CD4-positive, alpha-beta T cell (primary cell): Measurements from ENCODE around the gene CNPY3. TPM values are rescaled to one million over a fixed set of nuclear protein-coding genes. Genes with fewer than 3 reads are reported as not detected.
"Not testable (repeated sequence)": the region's sequence is repeated elsewhere in the genome, so short reads cannot be mapped to it uniquely, and the experiment has no call there.

Experiments
- ATAC-seq: fragments of 200-7000 bp; cut with Tn5 transposase; one replicate; pipeline ENCODE4 v1.10.0; 2022; ENCODE audit warnings: mild to moderate bottlenecking; ENCODE audit not compliant: poor library complexity
- CTCF ChIA-PET: fragments of 350-600 bp; sonication (Branson Sonifier 250); formaldehyde crosslinking; loops from one replicate; lab custom pipeline; 2021; ENCODE audit warnings: antibody characterized with exemption, inconsistent platforms; lab: Charles Lee
- POLR2A ChIA-PET: fragments of 350-600 bp; sonication (Branson Sonifier 250); formaldehyde crosslinking; loops from one replicate; lab custom pipeline; 2021; ENCODE audit warnings: antibody characterized with exemption, inconsistent platforms; lab: Charles Lee
- DNase-seq, 14 experiments: peaks; one replicate each; pipeline ENCODE4 v3.0.0-alpha.2; 2013 to 2020; ENCODE audit warnings: mixed read lengths in 2 of 14
- H3K27ac ChIP-seq, 2 donors: one replicate each; pipeline versions ENCODE4 v1.5.1 to v1.7.0; 2013; ENCODE audit warnings: low read length in 2 of 2, low read depth in 1 of 2, mild to moderate bottlenecking in 1 of 2
- H3K27me3 ChIP-seq, 2 experiments: 1 replicate in 1 of 2; 2 replicates in 1 of 2; pipeline versions ENCODE4 v1.6.1 to v1.7.0; 2013; ENCODE audit warnings: low read length in 2 of 2, control low read depth in 1 of 2, mild to moderate bottlenecking in 1 of 2, moderate library complexity in 1 of 2; ENCODE audit not compliant: insufficient read depth in 2 of 2, control insufficient read depth in 1 of 2
- H3K36me3 ChIP-seq: one replicate; pipeline ENCODE4 v1.6.1; 2013; ENCODE audit warnings: low read length, control low read depth; ENCODE audit not compliant: insufficient read depth
- H3K4me1 ChIP-seq: one replicate; pipeline ENCODE4 v1.6.1; 2013; ENCODE audit warnings: low read length, control low read depth; ENCODE audit not compliant: insufficient read depth
- H3K4me3 ChIP-seq: one replicate; pipeline ENCODE4 v1.5.1; 2013; ENCODE audit warnings: mild to moderate bottlenecking, low read length, moderate library complexity
- H3K9me3 ChIP-seq, 2 experiments: 1 replicate in 1 of 2; 2 replicates in 1 of 2; pipeline versions ENCODE4 v1.6.1 to v1.7.0; 2013; ENCODE audit warnings: low read length in 2 of 2, mild to moderate bottlenecking in 2 of 2, control low read depth in 1 of 2, moderate library complexity in 1 of 2; ENCODE audit not compliant: control insufficient read depth in 1 of 2, insufficient read depth in 1 of 2
- H3K27ac Mint-ChIP-seq: one replicate; pipeline ENCODE4 v1.8.0; 2020; ENCODE audit warnings: mixed read lengths
- H3K27me3 Mint-ChIP-seq: one replicate; pipeline ENCODE4 v1.8.0; 2021; ENCODE audit warnings: mixed read lengths
- H3K36me3 Mint-ChIP-seq: one replicate; pipeline ENCODE4 v1.8.0; 2021; ENCODE audit warnings: low read depth, mixed read lengths
- H3K4me1 Mint-ChIP-seq: one replicate; pipeline ENCODE4 v1.8.0; 2021; ENCODE audit warnings: low read depth, mixed read lengths
- H3K4me3 Mint-ChIP-seq: one replicate; pipeline ENCODE4 v1.8.0; 2020; ENCODE audit warnings: mild to moderate bottlenecking, mixed read lengths
- H3K9me3 Mint-ChIP-seq: one replicate; pipeline ENCODE4 v1.8.0; 2020; ENCODE audit warnings: mixed read lengths
- CTCF ChIP-seq: fragments of 200-600 bp; IDR thresholded peaks from one replicate; pipeline ENCODE4 v1.8.0; 2022; ENCODE audit warnings: antibody characterized with exemption, mild to moderate bottlenecking
- intact Hi-C, 2 experiments: fragments of 100-400 bp; cut with DNase I in 1 of 2; cut with micrococcal nuclease in 1 of 2; formaldehyde crosslinking; loops; one replicate each; pipeline versions ENCODE4 v1.15.1 to v1.9.0; 2023 to 2025; cut with DNase I, micrococcal nuclease
- total RNA-seq, 174 experiments: library from RNA in 2 of 174; stranded (reverse) in 2 of 174; gene quantifications; one replicate each; pipeline ENCODE4 v1.2.3 and lab custom pipeline; 2021 to 2026

CNPY3 gene
- total RNA-seq, 2 experiments from 2014 or later: 41.2 to 43.8 TPM

GRCh38 chr6:42940493-42941045 lies 11.3 kb downstream of the CNPY3 start:
- Mint-ChIP-seq H3K27me3 (no peaks in the 10 kb centered on the region), H3K4me3 (no peak overlapping the region), H3K36me3 (peaks cover 71% of the 10 kb centered on the region), H3K9me3 (no peaks in the 10 kb centered on the region), H3K4me1 (peaks cover 9% of the 10 kb centered on the region), H3K27ac (no peak overlapping the region)
- peaks cover 4% of the 10 kb centered on the region for H3K4me1 ChIP-seq
- ChIA-PET CTCF (no interaction called here), POLR2A (interaction anchor here (0.7 kb wide), 1 partner anchor 11 kb away, joined by 3 read pairs; the partner anchor contains the start of gene CNPY3)
- H3K4me3 ChIP-seq: no peak overlapping the region
- no peak for TF ChIP-seq CTCF
- H3K36me3 ChIP-seq: peaks cover 71% of the 10 kb centered on the region
- ATAC-seq (no peak), DNase-seq (no peak)
- H3K27ac ChIP-seq: no peak overlapping the region
- H3K9me3 ChIP-seq: no peaks in the 10 kb centered on the region
- intact Hi-C loops: no loop called here
- H3K27me3 ChIP-seq: no peaks in the 10 kb centered on the region

DNA sequence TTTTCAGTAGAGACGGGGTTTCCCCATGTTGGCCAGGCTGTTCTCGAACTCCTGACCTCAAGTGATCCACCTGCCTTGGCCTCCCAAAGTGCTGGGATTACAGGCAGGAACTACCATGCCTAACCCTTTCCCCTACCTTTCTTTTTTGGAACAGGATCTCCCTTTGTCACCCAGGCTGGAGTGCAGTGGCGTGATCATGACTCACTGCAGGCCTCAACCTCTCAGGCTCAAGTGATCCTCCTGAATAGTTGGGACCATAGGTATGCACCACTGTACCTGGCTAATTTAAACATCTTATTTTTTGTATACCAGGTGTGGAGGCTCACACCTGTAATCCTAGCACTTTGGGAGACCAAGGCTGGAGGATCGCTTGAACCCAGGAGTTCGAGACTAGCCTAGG lies 12.1 kb downstream of the CNPY3 start:
- H3K27me3 Mint-ChIP-seq, DNase-seq, H3K4me1 Mint-ChIP-seq, H3K4me1 ChIP-seq, ATAC-seq, H3K4me3 Mint-ChIP-seq, H3K27ac ChIP-seq, H3K4me3 ChIP-seq, H3K9me3 Mint-ChIP-seq, H3K27ac Mint-ChIP-seq, intact Hi-C loops, H3K27me3 ChIP-seq, H3K9me3 ChIP-seq, CTCF ChIA-PET: not testable (repeated sequence)
- H3K36me3 Mint-ChIP-seq: peaks cover 67% of the 10 kb centered on the region
- H3K36me3 ChIP-seq: peaks cover 67% of the 10 kb centered on the region
- POLR2A ChIA-PET: interaction anchor here (1.4 kb wide), 1 partner anchor 12 kb away, joined by 3 read pairs; the partner anchor contains the start of gene CNPY3

DNA sequence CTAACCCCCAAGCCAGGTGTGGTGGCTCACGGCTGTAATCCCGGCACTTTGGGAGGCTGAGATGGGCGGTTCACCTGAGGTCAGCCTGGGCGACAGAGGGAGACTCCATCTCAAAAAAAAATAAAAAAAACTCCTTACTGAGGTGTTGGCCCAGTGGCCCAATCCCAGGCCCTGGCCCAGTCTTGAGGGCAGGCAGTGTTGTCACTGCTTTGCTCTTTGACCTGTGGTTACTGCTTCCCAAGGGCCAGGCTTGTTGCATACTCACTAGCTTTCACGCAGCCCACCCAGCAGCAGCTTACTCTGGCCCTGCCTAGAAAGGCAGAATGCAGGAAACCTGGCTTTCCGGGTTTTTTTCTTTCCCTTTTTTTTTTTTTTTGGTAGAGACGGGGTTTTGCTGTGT lies 13.2 kb downstream of the CNPY3 start:
- POLR2A ChIA-PET: no interaction called here
- intact Hi-C loops: no loop called here
- no peak overlapping the region for H3K27ac Mint-ChIP-seq
- Histone ChIP-seq H3K9me3 (no peaks in the 10 kb centered on the region), H3K36me3 (peaks cover 56% of the 10 kb centered on the region), H3K27ac (no peak overlapping the region), H3K4me3 (no peak overlapping the region), H3K4me1 (no peaks in the 10 kb centered on the region), H3K27me3 (no peaks in the 10 kb centered on the region)
- DNase-seq (no peak), ATAC-seq (no peak)
- peaks cover 62% of the 10 kb centered on the region for H3K36me3 Mint-ChIP-seq
- no peak overlapping the region for H3K4me3 Mint-ChIP-seq
- peaks cover 6% of the 10 kb centered on the region for H3K4me1 Mint-ChIP-seq
- TF ChIP-seq CTCF: no peak
- H3K9me3 Mint-ChIP-seq: no peaks in the 10 kb centered on the region
- H3K27me3 Mint-ChIP-seq: no peaks in the 10 kb centered on the region
- CTCF ChIA-PET: no interaction called here

GRCh38 chr6:42947950-42948349 lies 18.7 kb downstream of the CNPY3 start:
- POLR2A ChIA-PET: interaction anchor here (0.6 kb wide), 1 partner anchor 87 kb away, joined by 3 read pairs; no protein-coding TSS in a partner anchor
- Histone ChIP-seq H3K27ac (no peak overlapping the region), H3K4me1 (no peaks in the 10 kb centered on the region), H3K27me3 (no peaks in the 10 kb centered on the region), H3K9me3 (no peaks in the 10 kb centered on the region), H3K36me3 (peaks cover 16% of the 10 kb centered on the region), H3K4me3 (no peak overlapping the region)
- H3K4me1 Mint-ChIP-seq: no peaks in the 10 kb centered on the region
- ATAC-seq: no peak
- H3K27me3 Mint-ChIP-seq: no peaks in the 10 kb centered on the region
- TF ChIP-seq CTCF: no peak
- no peak overlapping the region for H3K27ac Mint-ChIP-seq
- H3K4me3 Mint-ChIP-seq: no peak overlapping the region
- peaks cover 43% of the 10 kb centered on the region for H3K36me3 Mint-ChIP-seq
- intact Hi-C loops: no loop called here
- CTCF ChIA-PET: no interaction called here
- no peaks in the 10 kb centered on the region for H3K9me3 Mint-ChIP-seq
- no peak for DNase-seq
